GM18499 (cell line): ENCODE data around the gene ASTN2.

ENCODE experiments used
- ATAC-seq: cut with Tn5 transposase; IDR thresholded peaks from one replicate; pipeline ENCODE4 v1.9.1; 2021; ENCODE audit warnings: moderate number of reproducible peaks; ENCODE audit not compliant: insufficient read depth, unreplicated experiment

The ASTN2 gene

GRCh38 chr9:117266855-117267497 lies 147.9 kb downstream of the ASTN2 start:
- no peak for ATAC-seq

GRCh38 chr9:117265253-117265652 lies 149.6 kb downstream of the ASTN2 start:
- no peak for ATAC-seq

DNA sequence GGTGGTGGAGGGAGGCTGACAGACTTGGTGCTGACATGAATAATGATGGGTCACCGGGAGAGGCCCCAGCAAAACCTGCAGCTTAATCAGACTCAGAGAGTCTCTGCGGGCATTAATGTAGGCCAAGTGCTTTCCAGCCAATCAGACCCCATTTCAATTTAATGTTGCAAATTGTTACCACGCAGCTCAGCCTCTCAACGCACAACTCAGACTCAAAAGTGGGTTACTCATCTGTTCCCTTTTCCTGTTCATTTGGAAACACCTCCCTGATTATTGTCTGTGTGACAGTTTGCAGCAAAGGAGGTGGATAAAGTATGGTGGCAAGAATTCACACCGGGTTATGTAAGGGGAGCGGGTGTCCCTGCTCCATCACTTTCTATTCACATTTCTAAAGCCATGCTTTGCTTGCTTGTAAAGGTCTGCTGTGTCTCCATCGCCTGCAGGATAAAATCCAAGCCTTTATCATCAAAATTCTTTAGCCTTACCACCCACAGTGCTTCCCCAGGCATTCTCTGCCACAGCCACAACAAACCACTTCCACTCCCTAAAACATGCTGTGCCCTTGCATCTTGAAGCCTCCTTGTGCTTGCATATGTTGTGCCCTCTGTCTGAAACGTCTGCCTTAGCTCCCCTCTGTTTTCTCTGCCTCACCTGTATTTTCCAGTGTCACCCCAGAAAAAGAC lies 156.5 kb downstream of the ASTN2 start:
- no peak for ATAC-seq

- no peak for ATAC-seq
Observed at GRCh38 chr9:117253261-117253660, 161.6 kb downstream of the ASTN2 start.

- ATAC-seq = no peak
Observed at GRCh38 chr9:117250610-117251215, 164.1 kb downstream of the ASTN2 start.

- ATAC-seq = no peak
Observed at GRCh38 chr9:117249799-117250198, 165.1 kb downstream of the ASTN2 start.

DNA sequence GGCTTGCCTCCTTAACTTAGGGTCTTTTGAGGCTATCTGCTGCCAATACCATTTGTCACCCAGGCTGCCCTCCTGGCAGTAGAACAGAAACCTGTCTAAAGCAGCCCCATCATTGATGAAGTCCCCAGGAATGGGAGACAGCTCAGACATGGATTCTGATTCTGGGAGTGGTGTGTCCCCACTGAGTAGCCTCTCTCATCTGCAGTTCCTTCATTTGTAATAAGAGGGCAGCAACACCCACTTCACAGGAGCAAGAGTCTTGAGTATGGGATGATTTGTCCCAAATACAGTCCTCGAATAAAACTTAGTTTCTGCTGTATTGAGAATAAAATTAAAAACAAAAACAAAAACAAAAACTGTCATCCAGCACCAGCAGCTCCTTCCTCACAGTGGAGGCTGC lies 167.6 kb downstream of the ASTN2 start:
- no peak for ATAC-seq

GRCh38 chr9:117245175-117245829 lies 169.6 kb downstream of the ASTN2 start:
- ATAC-seq = no peak

DNA sequence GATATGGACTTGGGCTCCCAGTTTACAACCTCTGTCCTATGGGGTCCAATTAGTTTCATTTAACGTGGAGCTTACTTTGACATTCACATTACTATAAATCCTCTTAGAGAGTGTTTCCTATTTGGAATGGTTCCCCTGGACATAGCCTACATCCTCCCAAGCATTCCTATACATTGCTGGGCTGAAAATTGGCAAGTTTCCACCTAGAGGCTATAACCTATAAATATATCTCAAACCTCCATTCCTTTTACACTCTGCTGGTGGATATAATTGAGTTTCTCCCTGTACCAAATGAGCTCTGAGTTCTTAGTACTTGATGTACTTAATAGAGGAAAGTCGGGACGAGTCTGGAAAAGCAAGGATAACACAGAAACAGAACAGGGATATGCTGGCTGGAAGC lies 172.8 kb downstream of the ASTN2 start:
- ATAC-seq = no peak

- ATAC-seq = no peak
Observed at GRCh38 chr9:117239428-117239827, 175.4 kb downstream of the ASTN2 start.

DNA sequence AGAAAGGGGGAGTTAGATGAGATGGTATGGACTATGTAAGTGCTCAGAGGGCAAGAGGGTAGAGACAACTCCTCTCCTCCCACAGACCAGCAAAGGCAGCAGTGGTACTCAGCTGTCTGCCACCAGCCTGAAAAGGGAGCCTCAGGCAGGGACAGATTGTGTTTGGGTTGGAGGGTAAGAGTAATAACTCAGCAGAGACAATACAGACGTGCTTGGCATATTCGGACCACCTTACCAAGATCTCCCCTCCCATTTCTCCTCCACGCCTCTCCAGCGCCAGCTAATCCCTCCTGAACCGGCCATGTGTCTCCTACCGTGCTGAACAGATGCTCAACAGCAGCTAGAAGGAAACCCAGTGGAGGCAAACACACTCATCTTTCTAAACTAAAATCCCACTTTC lies 180.8 kb downstream of the ASTN2 start:
- ATAC-seq = no peak

GRCh38 chr9:117233016-117233415 lies 181.8 kb downstream of the ASTN2 start:
- no peak for ATAC-seq

GRCh38 chr9:117232281-117232680 lies 182.6 kb downstream of the ASTN2 start:
- no peak for ATAC-seq

GRCh38 chr9:117231012-117231411 lies 183.8 kb downstream of the ASTN2 start:
- no peak for ATAC-seq

GRCh38 chr9:117224695-117225094 lies 190.2 kb downstream of the ASTN2 start:
- ATAC-seq = no peak

DNA sequence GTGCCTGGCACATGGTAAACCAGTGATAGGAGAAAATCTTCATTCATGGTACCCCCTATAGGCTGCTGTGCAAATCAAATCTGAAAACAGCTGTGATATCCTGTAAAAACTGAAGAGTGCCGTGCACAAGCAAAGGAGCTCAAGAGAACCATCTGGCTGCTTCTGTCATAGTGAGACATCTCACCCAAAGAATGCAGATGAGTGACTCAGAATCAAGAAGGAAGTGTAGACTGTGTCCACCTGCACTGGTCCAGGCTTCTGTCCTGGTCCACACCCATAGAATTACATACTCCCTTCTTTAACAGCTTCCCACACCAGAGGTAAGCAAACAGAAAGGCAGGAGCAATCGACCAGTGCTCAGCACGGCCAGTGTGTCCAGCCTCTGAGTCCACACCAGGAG lies 195.9 kb downstream of the ASTN2 start:
- no peak for ATAC-seq

DNA sequence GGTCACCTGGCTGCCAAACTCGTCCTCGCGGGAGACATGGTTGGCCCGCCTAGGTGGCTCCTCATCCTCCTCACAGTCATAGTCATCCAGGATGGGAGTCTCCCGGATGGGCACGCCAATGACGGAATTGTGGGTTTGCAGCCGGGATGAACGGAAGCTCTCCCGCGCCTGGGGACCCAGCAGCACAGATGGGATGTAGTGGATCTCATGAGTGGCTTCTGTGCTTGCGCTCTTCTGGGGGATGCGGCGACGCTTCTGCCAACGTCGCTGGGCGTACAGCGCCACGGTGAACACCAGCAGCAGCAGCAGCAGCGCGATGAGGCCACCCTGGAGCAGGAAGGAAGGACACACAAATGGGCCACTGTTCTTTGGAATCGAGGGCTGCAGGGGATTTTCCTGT lies 200.4 kb downstream of the ASTN2 start:
- ATAC-seq = no peak

- no peak for ATAC-seq
Observed at GRCh38 chr9:117211280-117211679, 203.6 kb downstream of the ASTN2 start.

- no peak for ATAC-seq
Observed at GRCh38 chr9:117205806-117206205, 209.1 kb downstream of the ASTN2 start.

DNA sequence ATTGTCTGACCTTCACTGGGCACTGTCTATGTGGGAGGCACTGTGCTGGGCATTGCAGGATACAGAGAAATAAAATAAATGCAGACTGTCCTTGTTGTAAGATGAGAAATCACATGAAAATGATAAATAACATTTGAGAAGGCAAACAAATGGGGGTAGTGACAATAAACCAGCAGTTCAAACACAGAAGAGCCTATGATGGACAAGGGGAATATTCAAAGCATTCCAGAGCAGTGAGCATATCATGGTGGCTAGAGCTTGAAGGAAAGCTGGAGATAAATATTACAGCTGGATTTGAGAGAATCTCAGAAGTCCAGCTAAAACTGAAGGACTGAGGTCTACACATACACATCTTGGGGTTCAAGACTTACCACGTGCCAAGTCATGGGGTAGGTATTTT lies 209.9 kb downstream of the ASTN2 start:
- no peak for ATAC-seq

DNA sequence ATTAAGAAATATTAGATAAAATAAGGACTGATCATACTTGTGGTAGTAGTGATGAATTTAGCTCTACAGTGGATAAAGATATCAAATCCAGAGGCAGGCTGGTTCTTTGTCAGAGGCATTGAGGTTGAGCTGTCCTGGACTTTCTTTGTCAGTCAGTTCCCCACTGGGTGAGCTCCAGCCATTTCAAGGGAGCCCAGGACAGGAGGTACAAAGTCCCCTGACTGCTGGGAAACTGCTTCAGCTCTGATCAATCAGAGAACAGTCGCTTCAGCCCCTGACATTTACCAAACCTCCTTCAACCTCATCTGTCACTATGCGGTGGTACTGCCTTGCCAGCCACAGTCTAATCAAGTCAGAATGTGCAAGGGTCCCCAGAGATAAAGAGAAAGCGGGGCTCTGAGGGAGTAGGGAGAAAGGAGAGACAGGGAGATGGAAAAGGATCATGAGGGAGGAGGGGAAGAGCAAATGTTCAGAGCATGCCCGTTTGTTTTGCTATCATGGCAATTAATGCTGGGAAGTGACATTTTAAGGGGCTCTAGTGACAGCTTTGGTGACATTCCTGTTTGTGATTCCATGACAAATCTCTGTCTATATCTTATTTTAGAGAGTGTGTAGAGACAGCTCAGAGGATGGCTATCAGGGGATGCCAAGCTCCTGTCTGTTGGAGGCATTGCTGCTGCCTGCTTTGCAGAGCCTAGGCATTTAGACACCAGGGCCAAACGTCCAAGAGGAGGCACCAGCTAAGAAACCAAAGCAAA lies 223.2 kb downstream of the ASTN2 start:
- ATAC-seq = no peak
